ENCODE measurements around the gene CFAP99. TPM values are rescaled to one million over a fixed set of nuclear protein-coding genes. Genes with fewer than 3 reads are reported as not detected.

The CFAP99 gene
- total and polyA plus RNA-seq, 9 of the 15 experiments (the other 6 are each of a cell fraction or from before 2014, with no cell fraction given), result 0.07 to 0.18 (median 0.09) TPM; not detected in 6

DNA sequence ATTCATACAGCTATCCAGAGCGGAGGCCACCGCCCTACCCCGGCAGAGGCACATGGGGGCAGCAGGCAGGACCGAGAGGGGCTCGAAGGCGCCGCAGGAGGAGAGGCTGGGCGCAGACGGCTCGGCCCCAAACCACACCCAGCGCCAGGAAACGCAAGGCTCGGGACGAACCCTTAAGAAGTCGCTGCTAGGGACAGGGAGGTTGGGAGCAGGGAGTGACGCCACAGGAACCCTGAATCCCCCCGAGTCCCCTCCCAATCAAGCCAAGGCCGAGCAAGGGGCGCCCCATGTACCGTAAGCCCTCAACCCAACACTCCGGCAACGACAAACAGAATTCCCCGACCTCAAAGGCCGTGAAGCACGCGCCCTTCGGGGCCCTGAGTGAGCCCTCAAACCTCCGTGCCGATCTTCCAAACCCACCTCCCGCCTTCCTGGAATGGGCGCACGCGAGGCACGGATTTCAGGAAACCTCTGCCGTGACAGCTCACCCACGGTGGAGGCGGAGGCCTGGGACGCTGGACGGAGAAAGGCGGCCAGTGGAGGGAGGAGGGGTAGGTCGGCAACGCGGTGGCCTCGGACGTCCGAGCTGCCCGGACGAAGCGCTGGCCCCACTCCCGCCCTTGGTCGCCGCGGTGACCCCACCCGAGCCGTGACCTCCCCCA is 2.1 kb upstream of the CFAP99 start (continued):
- TF ChIP-seq VEZF1 (CRISPR knock-in tag; IDR thresholded peaks at IDR 0.05) (peak; percentile 32; the same call in 1 of the 2 replicates), SMAD1 (IDR thresholded peaks at IDR 0.05; ENCODE audit: low read depth, low read length, partially characterized antibody) (no peak), POLR2A (conservative IDR thresholded peaks at IDR 0.05) (peak; percentile 56), SMAD4 (CRISPR knock-in tag; conservative IDR thresholded peaks at IDR 0.05) (peak; percentile 22; the same call in 1 of the 2 replicates), NFRKB (IDR thresholded peaks at IDR 0.05; ENCODE audit: low read depth) (0 out of 2 replicates have a peak, but pooled peaks have one; percentile 51), PCBP1 (IDR thresholded peaks at IDR 0.05; ENCODE audit: low read depth, low read length, poor library complexity, severe bottlenecking) (peak; percentile 83), PHF8 (IDR thresholded peaks at IDR 0.05; ENCODE audit: borderline replicate concordance, low read length) (peak; percentile 33; the same call in 1 of the 2 replicates), ZNF232 (CRISPR knock-in tag; IDR thresholded peaks at IDR 0.05) (peak; percentile 70; the same call in 1 of the 2 replicates), ZBTB8A (IDR thresholded peaks at IDR 0.05; ENCODE audit: partially characterized antibody) (no peak), STAT5B (CRISPR knock-in tag; IDR thresholded peaks at IDR 0.05) (no peak), NFIC (IDR thresholded peaks at IDR 0.05) (peak; percentile 54), NCOA6 (IDR thresholded peaks at IDR 0.05) (peak; percentile 81), ZBTB7A (IDR thresholded peaks at IDR 0.05; ENCODE audit: borderline replicate concordance, control insufficient read depth, low read depth, low read length) (peak; percentile 76; the same call in 1 of the 2 replicates), ZBTB1 (CRISPR knock-in tag; IDR thresholded peaks at IDR 0.05; ENCODE audit: borderline replicate concordance, low read depth) (peak; percentile 13; the same call in 1 of the 2 replicates), FIP1L1 (IDR thresholded peaks at IDR 0.05; ENCODE audit: low read depth, low read length, poor library complexity, severe bottlenecking) (peak; percentile 27), TRIM24 (IDR thresholded peaks at IDR 0.05) (0 out of 4 replicates have a peak, but pooled peaks of 1 of the 2 experiments have one; percentile 7), MAZ (CRISPR knock-in tag; conservative IDR thresholded peaks at IDR 0.05 in 1 of 2, IDR thresholded peaks at IDR 0.05 in 1 of 2) (no peak; a peak in 2 of 4 replicates), ID3 (CRISPR knock-in tag; IDR thresholded peaks at IDR 0.05) (no peak), ID3 (tag; IDR thresholded peaks at IDR 0.05) (no peak), CXXC5 (CRISPR knock-in tag; IDR thresholded peaks at IDR 0.05) (peak; percentile 50), E2F3 (CRISPR knock-in tag; IDR thresholded peaks at IDR 0.05) (peak; percentile 24; the same call in 1 of the 2 replicates)
- TF ChIP-seq, protein P1, sequence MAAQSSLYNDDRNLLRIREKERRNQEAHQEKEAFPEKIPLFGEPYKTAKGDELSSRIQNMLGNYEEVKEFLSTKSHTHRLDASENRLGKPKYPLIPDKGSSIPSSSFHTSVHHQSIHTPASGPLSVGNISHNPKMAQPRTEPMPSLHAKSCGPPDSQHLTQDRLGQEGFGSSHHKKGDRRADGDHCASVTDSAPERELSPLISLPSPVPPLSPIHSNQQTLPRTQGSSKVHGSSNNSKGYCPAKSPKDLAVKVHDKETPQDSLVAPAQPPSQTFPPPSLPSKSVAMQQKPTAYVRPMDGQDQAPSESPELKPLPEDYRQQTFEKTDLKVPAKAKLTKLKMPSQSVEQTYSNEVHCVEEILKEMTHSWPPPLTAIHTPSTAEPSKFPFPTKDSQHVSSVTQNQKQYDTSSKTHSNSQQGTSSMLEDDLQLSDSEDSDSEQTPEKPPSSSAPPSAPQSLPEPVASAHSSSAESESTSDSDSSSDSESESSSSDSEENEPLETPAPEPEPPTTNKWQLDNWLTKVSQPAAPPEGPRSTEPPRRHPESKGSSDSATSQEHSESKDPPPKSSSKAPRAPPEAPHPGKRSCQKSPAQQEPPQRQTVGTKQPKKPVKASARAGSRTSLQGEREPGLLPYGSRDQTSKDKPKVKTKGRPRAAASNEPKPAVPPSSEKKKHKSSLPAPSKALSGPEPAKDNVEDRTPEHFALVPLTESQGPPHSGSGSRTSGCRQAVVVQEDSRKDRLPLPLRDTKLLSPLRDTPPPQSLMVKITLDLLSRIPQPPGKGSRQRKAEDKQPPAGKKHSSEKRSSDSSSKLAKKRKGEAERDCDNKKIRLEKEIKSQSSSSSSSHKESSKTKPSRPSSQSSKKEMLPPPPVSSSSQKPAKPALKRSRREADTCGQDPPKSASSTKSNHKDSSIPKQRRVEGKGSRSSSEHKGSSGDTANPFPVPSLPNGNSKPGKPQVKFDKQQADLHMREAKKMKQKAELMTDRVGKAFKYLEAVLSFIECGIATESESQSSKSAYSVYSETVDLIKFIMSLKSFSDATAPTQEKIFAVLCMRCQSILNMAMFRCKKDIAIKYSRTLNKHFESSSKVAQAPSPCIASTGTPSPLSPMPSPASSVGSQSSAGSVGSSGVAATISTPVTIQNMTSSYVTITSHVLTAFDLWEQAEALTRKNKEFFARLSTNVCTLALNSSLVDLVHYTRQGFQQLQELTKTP (IDR thresholded peaks at IDR 0.05; ENCODE audit: low read depth in 1 of 2, partially characterized antibody in 2 of 2), result no peak

Data from K562 (cell line).